HepG2 (cell line): Measurements from ENCODE around the gene PTGDS. TPM values are rescaled to one million over a fixed set of nuclear protein-coding genes. Genes with fewer than 3 reads are reported as not detected.
A peak's percentile ranks its signal among the peaks of the same experiment; 100 is the strongest.

Experiments
- ATAC-seq: fragments of 200-7000 bp; cut with Tn5 transposase; 3 replicates; pipeline ENCODE4 v1.9.1; 2020; ENCODE audit warnings: mild to moderate bottlenecking, moderate library complexity
- BruUV-seq: library from RNA; stranded (reverse); fragments of 400-500 nt; replicated peaks from 2 replicates; lab custom pipeline; 2021; lab: Mats Ljungman, UMichigan
- CTCF ChIA-PET: fragments of 300-600 bp; formaldehyde crosslinking; extraction: SDS; loops from one replicate; lab custom pipeline; 2021; ENCODE audit warnings: low total read pairs, inconsistent platforms, low intra/inter-chr PET ratio; lab: Yijun Ruan, JAX
- POLR2A ChIA-PET: fragments of 350-600 bp; sonication (Branson Sonifier 250); formaldehyde crosslinking; loops from one replicate; lab custom pipeline; 2020; ENCODE audit warnings: antibody characterized with exemption, inconsistent platforms; lab: Yijun Ruan, JAX
- DNase-seq: peaks from one replicate; pipeline ENCODE4 v3.0.0-alpha.2; 2015; ENCODE audit warnings: low spot score
- FAIRE-seq: peaks from 3 replicates; lab custom pipeline; 2011; peaks lifted over from hg19 to GRCh38; lab: Jason Lieb, UNC
- H2AFZ ChIP-seq: one replicate; pipeline ENCODE4 v1.6.1; 2011; ENCODE audit warnings: low read length, inconsistent platforms
- H3K27ac ChIP-seq: fragments of 300-600 bp; 3 replicates; pipeline ENCODE4 v1.8.0; 2011; ENCODE audit warnings: mixed run types, mild to moderate bottlenecking, mixed read lengths, low read length, inconsistent platforms; ENCODE audit not compliant: insufficient read depth; ENCODE audit errors: extremely low read length
- H3K27me3 ChIP-seq, 2 experiments: fragments of 200-600 bp in 1 of 2; 2 replicates in 1 of 2; 3 replicates in 1 of 2; pipeline versions ENCODE4 v1.6.0 to v1.8.0; 2011; ENCODE audit warnings: low read length in 2 of 2, mild to moderate bottlenecking in 2 of 2, moderate library complexity in 2 of 2, inconsistent platforms in 1 of 2; ENCODE audit not compliant: insufficient read depth in 2 of 2, control insufficient read depth in 1 of 2
- H3K36me3 ChIP-seq, 2 experiments: fragments of 200-600 bp in 1 of 2; replicated peaks in 1 of 2; 2 replicates in 1 of 2; 3 replicates in 1 of 2; pipeline versions ENCODE4 v1.5.1 to v1.8.0; 2011; ENCODE audit warnings: low read length in 2 of 2, inconsistent platforms in 1 of 2; ENCODE audit not compliant: insufficient read depth in 2 of 2, control insufficient read depth in 1 of 2
- H3K4me1 ChIP-seq: 2 replicates; pipeline ENCODE4 v1.5.1; 2012; ENCODE audit warnings: low read length, inconsistent platforms; ENCODE audit not compliant: insufficient read depth
- H3K4me2 ChIP-seq: 2 replicates; pipeline ENCODE4 v1.6.0; 2011; ENCODE audit warnings: low read depth, low read length, inconsistent platforms
- H3K4me3 ChIP-seq, 3 experiments: fragments of 200-600 bp in 1 of 3; sonication (generic), shearing (Covaris generic) in 1 of 3; replicated peaks in 1 of 3; 2 replicates each; pipeline ENCODE4 v1.5.1; 2011 to 2016; ENCODE audit warnings: low read length in 3 of 3, inconsistent platforms in 2 of 3, low read depth in 2 of 3, mild to moderate bottlenecking in 2 of 3, control low read depth in 1 of 3, mixed read lengths in 1 of 3; ENCODE audit not compliant: insufficient read depth in 1 of 3
- H3K79me2 ChIP-seq: one replicate; pipeline ENCODE4 v1.6.1; 2011; ENCODE audit warnings: low read length, inconsistent platforms; ENCODE audit not compliant: insufficient read depth
- H3K9ac ChIP-seq: 2 replicates; pipeline ENCODE4 v1.6.0; 2011; ENCODE audit warnings: mild to moderate bottlenecking, low read depth, low read length, inconsistent platforms; ENCODE audit not compliant: insufficient read depth
- H3K9me3 ChIP-seq: 2 replicates; pipeline ENCODE4 v1.5.1; 2012; ENCODE audit warnings: mild to moderate bottlenecking, low read length
- H4K20me1 ChIP-seq: 2 replicates; pipeline ENCODE4 v1.6.0; 2011; ENCODE audit warnings: inconsistent platforms, mild to moderate bottlenecking, low read length, moderate library complexity; ENCODE audit not compliant: insufficient read depth
- ETV5 ChIP-seq: IDR thresholded peaks from 2 replicates; pipeline ENCODE4 v1.6.1; 2018; ENCODE audit warnings: missing biosample characterization, missing genetic modification reagents, inconsistent platforms, borderline replicate concordance
- FOXJ3 ChIP-seq: sonication (generic); formaldehyde crosslinking; IDR thresholded peaks from 2 replicates; pipeline ENCODE4 v1.4.0; 2020; ENCODE audit warnings: missing genetic modification reagents, mild to moderate bottlenecking, borderline replicate concordance
- HBP1 ChIP-seq: IDR thresholded peaks from 2 replicates; pipeline ENCODE4 v1.6.1; 2016; ENCODE audit warnings: low read depth, control low read depth
- NFAT5 ChIP-seq: sonication (generic); formaldehyde crosslinking; IDR thresholded peaks from 2 replicates; pipeline ENCODE4 v1.4.0; 2020; ENCODE audit warnings: missing genetic modification reagents
- ZBTB42 ChIP-seq: sonication (generic); formaldehyde crosslinking; IDR thresholded peaks from 2 replicates; pipeline ENCODE4 v1.5.0; 2020; ENCODE audit warnings: mild to moderate bottlenecking, missing genetic modification reagents
- ZFAT ChIP-seq: sonication (generic); formaldehyde crosslinking; conservative IDR thresholded peaks from 2 replicates; pipeline ENCODE4 v1.8.1; 2023; ENCODE audit warnings: missing genetic modification reagents, inconsistent platforms
- ZNF24 ChIP-seq: fragments of 450-650 bp; IDR thresholded peaks from 2 replicates; pipeline ENCODE4 v1.6.1; 2017; ENCODE audit warnings: antibody characterized with exemption, mild to moderate bottlenecking
- ZNF777 ChIP-seq: sonication (generic); formaldehyde crosslinking; IDR thresholded peaks from 2 replicates; pipeline ENCODE4 v1.4.0; 2020; ENCODE audit warnings: missing genetic modification reagents
- ZNF883 ChIP-seq: sonication (generic); formaldehyde crosslinking; IDR thresholded peaks from 2 replicates; pipeline ENCODE4 v1.5.1; 2020; ENCODE audit warnings: mild to moderate bottlenecking, missing genetic modification reagents; ENCODE audit errors: not compliant biosample characterization
- WGBS: methylation state at CpG from one replicate; pipeline ENCODE4 v1.1.6; 2017; ENCODE audit warnings: low lambda C conversion rate; 5-methylcytosine and 5-hydroxymethylcytosine counted together
- in situ Hi-C: cut with HindIII; loops from 2 replicates; pipeline ENCODE4 v1.10.0; 2017; ENCODE audit warnings: low pct_unique_long_range_greater_than_20kb; ENCODE audit not compliant: extremely low pct_ligation_motif_present
- intact Hi-C: fragments of 100-400 bp; cut with micrococcal nuclease; formaldehyde crosslinking; loops from one replicate; pipeline ENCODE4 v1.10.0; 2022; ENCODE audit not compliant: unreplicated experiment
- polyA plus RNA-seq, 8 experiments: library from polyadenylated mRNA; depleted of rRNA in 3 of 8; stranded (reverse) in 7 of 8; unstranded in 1 of 8; fragments of >200 nt; fragmentation: Illumina TruSeq in 4 of 8; extraction: Trizol in 4 of 8; gene quantifications; 2 replicates each; pipeline versions ENCODE4 v1.2.1 to v1.2.3, GENCODE V29; 2011 to 2016; ENCODE audit warnings: low read depth in 4 of 8, missing spikeins in 1 of 8, mixed read lengths in 1 of 8; ENCODE audit not compliant: insufficient read depth in 1 of 8
- total RNA-seq, 5 experiments: library from RNA; depleted of rRNA; stranded (reverse); fragments of >200 nt; fragmentation: Illumina TruSeq; extraction: Trizol; gene quantifications; 2 replicates each; pipeline ENCODE4 v1.2.3, GENCODE V29; 2016; ENCODE audit warnings: low read depth in 1 of 5

The PTGDS gene
- total and polyA plus RNA-seq, 2 of the 13 experiments (the other 11 are each of a cell fraction or from before 2014, with no cell fraction given): 0.33 to 0.50 TPM

- no peaks in the 10 kb centered on the region for H3K79me2 ChIP-seq
- no peak for ATAC-seq
Measured at GRCh38 chr9:136980669-136981478, 3.6 kb downstream of the PTGDS start.

GRCh38 chr9:136981588-136982231 is 4.4 kb downstream of the PTGDS start:
- POLR2A ChIA-PET: no interaction called here

More at GRCh38 chr9:136980669-136981478, 3.6 kb downstream of the PTGDS start:
- Histone ChIP-seq H3K9ac (no peak overlapping the region), H2AFZ (no peak overlapping the region), H3K27ac (no peak overlapping the region), H3K9me3 (no peaks in the 10 kb centered on the region), H3K4me3 (no peak overlapping the region; a peak in 1 of 6 replicates), H3K4me1 (peaks cover 39% of the 10 kb centered on the region), H3K27me3 (peaks cover 6 to 55% of the 10 kb centered on the region in 2 experiments; a peak in 4 of 5 replicates), H4K20me1 (no peaks in the 10 kb centered on the region), H3K4me2 (no peak overlapping the region; the same call in 1 of the 2 replicates), H3K36me3 (no peaks in the 10 kb centered on the region)
- in situ Hi-C loops (no loop called here), intact Hi-C loops (no loop called here)
- DNase-seq (no peak), FAIRE-seq (no peak)
- WGBS: 48% methylated on average over 13 of the region's 16 CpGs
- TF ChIP-seq ZNF24 (peak; percentile 59; the same call in 1 of the 2 replicates), FOXJ3 (no peak)
- BruUV-seq: no TSS peak
- CTCF ChIA-PET: no interaction called here
- POLR2A ChIA-PET: no interaction called here

More at GRCh38 chr9:136981588-136982231, 4.4 kb downstream of the PTGDS start:
- Histone ChIP-seq H3K4me1 (peaks cover 39% of the 10 kb centered on the region), H3K27me3 (peaks cover 2 to 51% of the 10 kb centered on the region in 2 experiments; a peak in 4 of 5 replicates), H3K27ac (no peak overlapping the region), H3K4me2 (peak overlapping the region; percentile 29; the same call in 1 of the 2 replicates), H4K20me1 (no peaks in the 10 kb centered on the region), H3K79me2 (no peaks in the 10 kb centered on the region), H3K9ac (no peak overlapping the region), H3K9me3 (no peaks in the 10 kb centered on the region), H3K4me3 (no peak overlapping the region; a peak in 1 of 6 replicates), H3K36me3 (no peaks in the 10 kb centered on the region)
- DNase-seq: peak; percentile 58
- in situ Hi-C loops (no loop called here), intact Hi-C loops (no loop called here)
- no TSS peak for BruUV-seq
- peak; percentile 9; the same call in 1 of the 3 replicates for ATAC-seq
- 7% methylated on average over 10 of the region's 17 CpGs for WGBS
- CTCF ChIA-PET: no interaction called here
- FAIRE-seq: no peak
- peak; percentile 41; the same call in 1 of the 2 replicates for TF ChIP-seq ETV5 (CRISPR knock-in tag)
- no peak for TF ChIP-seq ZNF883 (CRISPR knock-in tag)
- no peak for TF ChIP-seq ZBTB42
- no peak for TF ChIP-seq HBP1 (CRISPR knock-in tag)
- TF ChIP-seq ZNF777 (CRISPR knock-in tag): peak; percentile 53; the same call in 1 of the 2 replicates
- TF ChIP-seq NFAT5 (CRISPR knock-in tag): no peak
- TF ChIP-seq ZFAT: no peak
- TF ChIP-seq, all 625 proteins: peak for 2
- H2AFZ ChIP-seq: no peak overlapping the region
